ENCODE results near the gene ACSS1.

The ACSS1 gene

DNA sequence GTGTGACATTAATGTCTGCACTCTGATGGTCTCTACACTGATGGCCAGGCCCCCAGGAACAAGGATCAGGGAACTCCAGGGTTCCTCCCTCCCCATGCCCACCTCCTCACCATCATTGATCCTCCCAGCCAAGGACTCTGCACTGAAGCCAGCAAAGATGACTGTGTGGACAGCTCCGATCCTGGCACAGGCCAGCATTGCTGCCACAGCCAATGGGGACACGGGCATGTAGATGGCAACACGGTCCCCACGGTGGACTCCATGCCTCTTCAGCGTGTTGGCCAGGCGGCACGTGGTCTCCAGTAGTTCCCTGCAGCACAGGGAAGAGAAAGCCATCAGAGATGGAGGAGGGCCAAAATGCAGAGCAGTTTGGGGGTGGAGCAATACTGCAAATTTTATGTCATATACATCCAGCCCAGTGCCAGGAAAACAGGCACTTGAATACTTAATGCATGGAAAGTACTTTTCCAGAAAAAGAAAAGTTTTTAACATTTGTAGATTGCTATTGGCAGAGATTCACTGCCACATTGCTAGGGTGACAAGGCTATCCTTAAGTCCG is 27.2 kb downstream of the ACSS1 start:
- DNase-seq, result no peak

DNA sequence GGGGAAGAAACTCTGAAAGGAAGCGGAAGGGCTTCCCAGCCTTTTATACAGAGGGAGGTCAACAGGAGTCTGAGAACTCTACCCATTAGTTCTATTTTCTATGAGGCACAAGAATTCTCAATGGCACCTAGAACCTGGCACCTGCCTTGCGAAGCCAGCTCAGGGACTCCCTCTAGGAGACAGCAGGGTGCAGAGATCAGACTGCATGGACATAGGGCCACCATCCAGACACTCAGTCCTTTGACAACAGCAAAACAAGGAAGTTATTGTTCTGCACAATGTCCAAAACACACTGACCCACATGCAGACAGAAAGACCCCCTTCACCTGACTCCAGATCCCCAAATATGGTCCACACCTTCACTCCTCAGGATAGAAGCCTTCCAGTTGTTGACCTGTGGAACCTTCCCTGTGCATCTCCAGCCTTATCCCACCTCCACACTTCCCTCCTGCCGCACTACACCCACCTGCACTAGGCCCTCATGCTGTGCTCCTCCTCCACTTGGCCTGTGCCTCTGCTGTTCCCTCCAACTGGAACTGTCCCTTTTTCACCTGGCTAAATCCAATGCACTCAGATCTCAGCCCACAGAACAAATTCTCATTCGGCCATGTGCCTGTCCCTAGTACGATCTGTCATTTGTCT is 27.8 kb downstream of the ACSS1 start:
- no peak for DNase-seq

DNA sequence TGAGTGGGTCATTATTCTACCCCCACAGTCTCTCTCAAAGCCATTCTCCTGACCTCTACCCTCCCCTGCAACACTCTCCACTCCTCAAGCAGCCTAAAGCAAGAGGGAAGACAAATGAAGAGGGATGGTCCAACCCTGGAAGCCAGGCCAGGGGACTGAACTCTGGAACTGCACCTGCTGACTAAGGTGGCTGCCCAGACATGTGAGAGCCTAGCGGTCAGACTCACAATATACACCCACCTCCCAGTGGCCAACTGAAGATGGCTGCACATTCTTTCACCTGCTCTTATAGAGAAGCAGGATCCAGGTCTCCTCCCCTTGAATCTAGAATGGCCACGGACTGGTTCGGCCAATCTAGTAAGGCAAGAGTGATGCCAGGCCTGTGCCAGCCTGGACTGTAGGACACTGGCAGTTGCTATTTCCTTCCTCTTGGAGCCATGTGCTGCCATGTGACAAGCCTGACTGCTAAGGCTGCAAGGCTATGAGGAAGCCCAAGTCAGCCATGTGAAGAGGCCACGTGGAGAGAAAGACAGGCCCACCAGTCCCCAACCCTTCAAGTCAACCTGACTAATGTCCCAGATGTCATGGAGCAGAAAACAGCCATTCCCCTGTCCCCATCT is 31.8 kb downstream of the ACSS1 start:
- DNase-seq, result no peak

DNA sequence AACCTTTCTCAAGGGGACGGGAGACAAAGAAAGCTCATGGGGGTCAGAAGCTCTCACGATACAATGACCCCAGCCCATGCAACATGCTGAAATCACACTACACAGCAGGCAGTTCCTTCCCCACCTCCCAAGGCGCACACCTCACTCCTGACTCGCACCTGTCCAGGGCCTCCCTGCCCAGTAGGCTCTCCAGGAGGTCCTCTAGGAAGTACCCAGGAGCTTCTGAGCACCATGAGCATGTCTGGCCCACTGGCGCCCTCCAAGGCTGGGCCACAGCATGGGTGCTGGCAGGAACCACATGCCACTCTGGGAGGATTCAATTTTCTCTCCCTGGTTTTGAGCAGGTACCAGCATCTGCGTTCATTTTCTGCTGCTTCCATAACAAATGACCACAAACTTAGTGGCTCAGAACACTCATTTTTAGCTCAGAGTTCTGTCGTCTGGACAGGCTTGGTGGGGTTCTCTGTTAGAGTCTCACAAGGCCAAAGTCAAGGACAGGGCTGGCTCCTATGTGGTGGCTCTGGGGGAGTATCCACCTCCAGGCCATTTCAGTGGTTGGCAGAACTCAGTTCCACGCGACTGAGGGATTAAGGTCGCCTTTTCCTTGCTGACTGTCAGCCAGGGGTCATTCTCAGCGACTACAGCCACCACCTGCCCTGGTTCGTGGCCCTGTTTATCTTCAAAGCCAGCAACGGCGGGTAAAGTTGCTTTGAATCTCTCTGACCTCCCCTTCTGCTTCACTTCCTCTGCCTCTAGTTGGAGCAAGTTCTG is 32.7 kb downstream of the ACSS1 start:
- DNase-seq, result no peak

DNA sequence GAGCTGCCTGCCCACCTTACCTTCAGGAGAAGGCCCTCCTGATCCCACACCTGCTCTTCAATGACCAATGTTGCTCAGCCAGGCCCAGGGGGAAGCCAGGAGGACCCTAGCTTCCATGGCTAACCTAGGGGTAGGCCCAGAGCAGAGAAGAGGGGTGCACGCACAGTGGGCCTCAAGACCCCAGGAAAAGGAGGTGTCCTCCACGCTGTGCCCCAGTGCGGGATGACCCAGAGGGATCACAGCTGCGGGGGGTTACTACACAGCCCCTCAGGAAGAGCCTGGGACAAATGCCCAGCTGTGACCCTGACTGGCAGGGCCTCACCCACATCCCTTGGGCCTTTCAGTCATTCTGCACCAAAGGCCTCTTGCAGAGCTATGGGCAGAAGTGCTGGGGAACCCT is 33.8 kb downstream of the ACSS1 start:
- no peak for DNase-seq

DNA sequence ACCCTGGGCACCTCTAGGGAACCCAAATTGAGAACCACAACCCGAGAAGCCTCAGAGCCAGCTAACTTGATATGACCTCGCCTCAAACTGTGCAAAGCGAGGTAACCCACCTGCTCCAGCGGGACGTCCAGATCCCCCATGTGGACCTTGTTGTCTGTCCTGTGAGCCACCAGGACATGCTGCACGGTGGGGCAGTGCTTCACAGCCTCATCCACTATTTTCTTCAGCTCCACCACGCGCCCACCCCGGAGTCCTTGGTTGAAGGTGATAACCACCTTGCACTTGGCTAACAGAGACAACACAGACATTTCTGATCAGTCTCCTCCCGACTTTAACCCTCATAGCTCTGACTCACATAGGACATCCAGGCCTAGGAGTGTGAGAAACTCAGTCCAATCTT is 34.6 kb downstream of the ACSS1 start:
- no peak for DNase-seq

DNA sequence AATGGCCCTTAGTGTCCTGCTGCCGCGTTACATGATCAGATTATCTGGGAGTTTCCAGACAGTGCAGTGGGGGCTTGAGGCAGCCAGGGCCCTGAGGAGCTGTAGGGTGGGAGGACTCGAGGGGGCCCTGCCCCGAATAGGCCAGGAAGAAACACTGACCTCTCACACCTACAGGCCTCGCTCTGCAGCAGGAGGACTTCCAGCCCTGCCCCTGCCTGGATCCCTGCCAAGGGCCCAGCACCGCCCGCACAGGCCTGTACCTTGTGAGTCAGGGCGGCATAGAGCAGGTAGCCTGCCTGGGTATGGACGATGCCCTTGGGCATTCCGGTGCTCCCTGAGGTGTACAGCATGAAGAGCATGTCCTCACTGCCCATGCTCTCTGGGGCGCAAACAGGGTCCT is 35.3 kb downstream of the ACSS1 start:
- DNase-seq, result peak; percentile 5

DNA sequence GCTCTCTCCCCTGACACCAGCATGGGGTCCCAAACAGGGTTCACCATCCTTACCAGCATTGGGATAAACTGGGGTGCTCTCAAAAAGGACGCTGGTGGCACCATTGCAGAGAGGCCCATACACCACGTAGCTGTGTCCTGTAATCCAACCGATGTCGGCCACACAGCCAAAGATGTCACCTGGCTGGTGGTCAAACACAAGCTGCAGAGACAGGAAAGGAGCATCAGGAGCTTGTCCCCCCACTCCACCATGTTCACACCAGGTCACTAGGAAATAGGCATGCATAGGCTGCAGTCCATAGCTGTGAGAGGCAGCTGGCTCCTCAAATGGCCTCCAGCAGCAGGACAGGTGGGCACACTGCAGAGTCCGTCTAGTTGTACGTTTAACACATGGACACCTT is 36.6 kb downstream of the ACSS1 start:
- no peak for DNase-seq

DNA sequence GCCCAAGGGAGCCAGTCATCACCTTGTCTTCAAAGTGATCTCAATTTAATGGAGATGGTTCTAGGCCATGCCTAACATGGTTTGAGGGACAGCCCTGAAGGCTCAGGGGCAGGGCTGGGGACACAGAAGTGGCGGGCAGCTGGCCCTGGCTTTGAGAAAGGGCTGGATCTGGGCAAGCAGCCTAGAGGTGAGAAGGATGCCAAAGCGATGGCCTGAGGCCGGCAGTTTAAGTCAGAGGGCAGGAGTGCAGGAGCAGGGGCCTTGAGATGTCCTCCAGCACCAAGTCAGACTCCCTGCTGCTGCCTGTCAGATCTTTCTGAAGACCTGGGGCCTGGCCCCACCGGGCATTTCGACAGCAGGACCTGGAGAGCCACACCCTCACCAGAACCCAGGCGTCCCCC is 37.0 kb downstream of the ACSS1 start:
- no peak for DNase-seq

DNA sequence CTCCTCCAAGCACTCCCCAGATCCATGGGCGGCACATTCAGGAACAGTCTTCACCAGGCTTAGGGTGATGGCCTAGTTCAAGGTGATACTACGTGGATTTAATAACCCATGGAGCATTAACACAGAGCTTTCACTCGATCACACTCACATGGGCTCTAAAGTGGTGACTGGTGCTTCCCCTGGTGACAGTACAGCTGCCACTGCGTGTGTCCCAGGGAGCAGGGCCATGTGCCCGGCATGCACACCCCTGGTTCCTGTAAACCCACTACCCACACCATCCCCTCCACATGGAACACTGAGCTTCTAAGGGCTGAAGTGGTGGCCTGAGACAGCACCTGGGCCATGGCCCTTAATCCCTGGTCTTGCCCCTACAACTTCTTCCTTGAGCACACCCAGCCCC is 37.6 kb downstream of the ACSS1 start:
- no peak for DNase-seq

DNA sequence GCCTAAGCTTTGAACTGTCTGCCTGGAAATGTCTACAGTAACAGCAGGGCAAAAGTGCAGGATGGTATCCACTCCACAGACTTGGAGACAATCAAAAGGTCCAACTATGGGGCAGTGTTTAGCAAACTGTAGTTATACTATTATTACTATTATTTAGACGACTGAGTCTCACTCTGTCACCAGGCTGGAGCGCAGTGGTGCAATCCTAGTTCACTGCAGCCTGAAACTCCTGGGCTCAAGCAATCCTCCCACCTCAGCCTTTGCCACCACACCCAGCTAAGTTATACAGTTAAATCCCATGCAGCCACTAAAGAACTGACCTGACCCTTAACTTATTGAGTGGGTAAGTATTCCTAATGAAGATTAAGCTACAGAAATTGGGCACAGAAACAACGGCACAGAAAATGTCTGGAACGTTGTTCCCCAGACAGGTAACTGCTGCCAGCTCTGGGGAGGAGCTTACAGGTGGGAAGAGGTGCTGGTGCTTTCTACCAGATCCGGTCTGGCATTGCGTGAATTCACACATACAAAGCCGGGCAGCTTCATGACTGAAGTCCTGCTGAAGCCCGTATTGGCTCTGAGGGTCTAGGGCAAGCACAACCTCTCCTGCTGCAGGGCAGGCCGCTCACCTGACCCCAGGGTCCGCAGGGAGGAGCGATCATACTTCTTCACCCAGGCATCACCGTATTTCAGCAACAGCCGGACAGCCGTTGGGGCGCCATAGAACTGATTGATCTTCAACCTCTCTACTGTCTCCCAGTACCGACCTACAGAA is 38.4 kb downstream of the ACSS1 start:
- DNase-seq, result no peak

DNA sequence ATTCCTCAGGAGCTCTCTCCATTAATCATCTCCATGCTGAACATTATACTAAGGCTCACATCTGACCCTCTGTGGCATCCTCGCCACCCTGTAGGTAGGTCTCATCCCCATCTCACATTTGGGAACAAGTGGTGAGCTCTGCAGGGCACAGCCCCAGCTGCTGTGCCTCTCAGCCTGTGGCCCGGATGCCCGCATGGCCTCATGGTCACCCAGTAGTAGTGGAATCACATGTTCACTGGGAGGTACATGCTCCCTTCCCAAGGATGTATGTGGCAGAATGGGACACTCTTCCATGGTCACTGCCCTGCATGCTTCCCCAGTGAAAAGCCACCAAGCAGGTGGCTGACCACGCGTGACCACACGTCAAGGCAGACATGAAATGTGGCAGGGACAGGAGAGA is 39.1 kb downstream of the ACSS1 start:
- DNase-seq, result no peak

DNA sequence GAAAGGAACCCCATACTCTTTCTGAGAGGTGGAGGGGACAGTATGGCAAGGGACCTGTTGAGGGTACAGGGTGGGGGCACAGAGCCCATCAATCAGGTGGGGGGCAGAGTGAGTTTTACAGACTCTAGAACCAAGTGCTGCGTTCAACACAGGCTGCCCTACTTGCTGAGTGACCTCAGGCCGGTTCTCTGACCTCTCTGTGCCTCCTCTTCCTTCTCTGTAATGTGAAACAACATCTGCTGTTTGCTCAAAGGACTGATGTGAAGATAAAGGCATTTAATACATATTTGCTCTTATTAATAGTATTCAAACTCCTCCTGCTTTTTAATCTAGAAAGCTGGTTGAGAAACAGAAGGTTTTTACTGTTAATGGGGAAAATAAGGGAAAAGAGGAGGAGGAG is 39.5 kb downstream of the ACSS1 start:
- no peak for DNase-seq

DNA sequence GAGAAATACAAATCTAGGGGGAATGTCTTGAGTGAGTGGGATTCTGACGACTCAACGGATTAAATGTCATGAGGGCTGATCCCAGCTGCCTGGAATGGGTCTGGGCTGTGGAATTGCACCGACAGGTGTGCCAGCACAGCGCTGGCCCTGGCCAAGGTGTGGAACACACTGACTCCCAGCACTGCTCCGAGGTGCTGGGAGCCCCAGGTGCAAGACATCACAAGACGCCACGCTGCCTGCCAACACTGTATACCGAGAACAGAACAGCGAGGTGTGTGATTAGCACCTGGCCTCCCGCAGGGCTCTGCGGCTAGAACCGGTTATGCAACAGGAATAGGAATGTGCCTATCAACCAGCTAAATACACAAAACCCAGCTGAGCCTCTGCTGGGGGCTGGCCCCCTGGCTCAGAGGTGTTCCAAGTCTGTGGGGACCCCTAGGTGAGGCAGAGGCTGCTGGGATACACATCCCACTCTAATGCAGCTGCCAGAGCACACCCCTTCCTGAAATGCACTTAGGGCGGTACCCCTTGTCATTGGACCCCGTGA is 40.6 kb downstream of the ACSS1 start:
- DNase-seq, result peak; percentile 82

DNA sequence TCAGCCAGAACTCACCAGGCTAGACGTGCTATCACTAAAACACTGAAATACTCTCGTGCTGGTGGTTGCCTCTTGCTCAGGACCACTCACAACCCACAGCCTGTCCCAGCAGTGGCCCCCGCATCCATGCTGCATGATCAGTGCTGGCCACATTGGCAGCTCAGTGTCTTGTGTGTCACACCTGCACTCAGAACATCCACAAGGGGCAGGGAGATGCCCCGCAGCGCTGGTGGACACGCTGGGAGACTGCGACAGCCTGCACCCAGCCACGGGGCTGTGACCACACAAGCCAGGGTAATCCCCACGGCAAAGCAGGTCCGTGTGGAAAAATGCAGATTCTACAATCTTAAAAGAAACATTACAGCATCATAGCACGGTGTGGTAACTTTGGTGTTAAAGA is 41.5 kb downstream of the ACSS1 start:
- no peak for DNase-seq

DNA sequence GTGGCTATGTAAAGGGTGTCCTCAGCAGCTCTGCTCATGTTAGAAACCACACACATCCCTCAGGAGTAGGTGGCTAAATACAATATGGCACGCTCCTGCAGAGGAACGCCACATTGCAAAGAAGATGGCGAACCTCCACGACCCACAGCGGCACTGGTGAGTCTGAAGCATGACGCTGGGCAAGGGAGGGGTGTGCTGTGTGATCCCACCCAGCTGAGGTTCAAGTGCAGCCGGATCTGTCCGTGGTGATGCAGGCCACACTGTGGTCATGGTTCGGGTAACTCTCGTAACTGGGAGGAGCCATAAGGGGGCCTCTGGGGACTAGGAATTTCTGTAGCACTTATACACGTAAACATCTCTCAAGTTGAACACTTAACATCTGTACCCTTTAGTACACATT is 42.0 kb downstream of the ACSS1 start:
- DNase-seq, result no peak

DNA sequence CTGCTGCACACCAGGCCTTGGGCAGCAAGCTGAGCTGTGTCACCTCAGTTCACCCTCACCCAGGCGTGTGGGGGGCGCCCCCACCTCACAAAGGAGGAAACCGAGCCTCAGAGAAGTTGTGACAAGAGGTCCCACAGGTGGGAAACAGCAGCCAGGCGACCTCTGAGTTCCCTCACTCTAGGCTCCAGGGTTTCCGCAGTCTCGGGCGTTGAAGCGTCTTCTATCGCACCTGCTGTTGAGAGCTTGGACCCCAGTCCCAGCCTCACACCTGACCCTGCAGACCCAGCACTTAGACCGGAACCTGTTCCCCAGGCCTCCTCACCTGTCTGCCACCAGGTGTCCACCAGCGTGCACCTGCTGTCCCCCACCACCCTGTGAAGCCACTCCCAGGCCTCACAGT is 43.1 kb downstream of the ACSS1 start:
- no peak for DNase-seq

DNA sequence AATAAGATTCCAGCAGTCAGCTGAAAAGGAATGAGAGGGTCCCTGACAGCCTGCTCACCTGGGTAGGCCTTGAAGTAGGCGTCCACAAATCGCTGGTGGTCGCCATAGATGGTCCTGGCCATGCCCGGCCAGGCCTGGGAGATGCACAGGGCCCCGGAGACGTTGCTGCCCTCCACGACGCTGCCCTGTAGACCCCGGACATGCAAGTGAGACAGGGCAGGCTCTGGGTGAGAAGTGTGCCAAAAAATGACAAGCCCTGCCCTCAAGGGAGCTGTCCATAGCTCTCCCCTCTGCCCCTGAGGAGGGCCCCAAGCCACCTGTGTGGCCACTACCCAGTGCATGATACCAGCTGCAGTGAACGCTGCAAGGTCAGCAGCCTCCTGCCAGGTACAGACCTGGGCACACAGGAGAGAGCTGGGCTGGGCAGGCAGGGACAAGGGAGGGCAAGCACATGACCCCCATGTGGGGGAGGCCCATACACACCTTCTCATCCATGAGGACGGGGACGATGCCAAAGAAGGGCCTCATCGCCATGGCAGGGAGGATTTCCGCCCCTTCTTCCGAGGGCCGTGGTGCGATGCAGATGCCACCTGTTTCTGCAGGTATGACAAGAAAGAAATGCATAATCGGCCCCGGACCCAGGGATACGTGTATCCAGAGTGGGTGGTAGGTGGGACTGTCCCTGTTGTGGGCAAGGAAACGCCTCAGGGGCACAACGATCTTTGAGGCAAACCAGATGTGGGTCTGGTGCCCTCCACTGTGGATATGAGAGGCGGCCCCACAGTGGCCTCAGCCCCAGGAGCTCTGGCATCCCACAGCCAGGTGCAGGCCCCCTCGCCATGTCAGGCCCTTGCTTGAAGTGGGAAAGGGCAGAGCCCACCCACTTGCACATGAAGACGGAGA is 44.2 kb downstream of the ACSS1 start:
- no peak for DNase-seq

DNA sequence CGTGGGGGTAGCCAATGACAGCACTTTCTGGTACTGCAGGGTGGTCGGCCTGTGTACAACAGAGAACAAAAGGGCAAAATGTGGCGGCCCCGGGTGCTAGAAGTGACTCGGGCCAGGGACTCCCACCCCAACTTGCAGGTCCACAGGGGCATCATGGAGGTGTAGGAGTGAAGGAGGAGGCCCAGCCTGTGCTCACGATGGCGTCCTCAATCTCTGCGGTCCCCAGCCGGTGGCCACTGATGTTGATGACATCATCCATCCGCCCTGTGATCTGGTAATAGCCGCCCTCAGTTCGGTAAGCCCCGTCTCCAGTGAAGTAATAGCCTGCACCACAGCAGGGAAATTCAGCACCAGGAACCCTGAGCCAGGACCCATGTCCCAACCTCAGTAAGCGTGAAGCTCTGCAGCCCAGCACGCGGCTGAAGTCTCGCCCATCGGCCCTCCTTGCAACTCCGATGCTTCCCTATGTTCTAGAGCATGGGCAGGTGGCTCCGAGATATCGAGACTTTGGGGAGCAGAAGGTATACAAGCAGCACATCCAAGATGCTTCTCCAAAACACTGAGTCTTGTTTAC is 45.2 kb downstream of the ACSS1 start:
- DNase-seq, result no peak

DNA sequence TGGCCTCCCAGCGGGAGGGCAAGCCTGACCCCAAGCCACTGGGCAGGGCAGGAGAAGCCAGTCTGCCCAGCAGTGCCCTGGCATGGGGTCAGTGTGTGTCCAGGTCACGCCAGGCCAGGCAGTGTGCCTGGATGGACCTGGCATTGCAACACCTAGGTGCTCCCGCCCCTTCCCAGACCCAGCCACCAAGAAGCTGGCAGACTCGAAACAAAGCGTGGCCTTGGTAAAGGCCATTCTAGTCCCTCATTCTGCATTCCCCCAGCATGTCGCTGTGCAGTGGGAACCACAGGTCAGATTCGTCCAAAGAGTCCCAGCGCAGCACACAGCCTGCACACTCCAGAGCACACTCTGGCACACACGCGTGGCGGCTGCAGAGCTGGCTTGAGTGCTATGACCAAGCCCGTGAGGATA is 46.1 kb downstream of the ACSS1 start:
- no peak for DNase-seq

DNA sequence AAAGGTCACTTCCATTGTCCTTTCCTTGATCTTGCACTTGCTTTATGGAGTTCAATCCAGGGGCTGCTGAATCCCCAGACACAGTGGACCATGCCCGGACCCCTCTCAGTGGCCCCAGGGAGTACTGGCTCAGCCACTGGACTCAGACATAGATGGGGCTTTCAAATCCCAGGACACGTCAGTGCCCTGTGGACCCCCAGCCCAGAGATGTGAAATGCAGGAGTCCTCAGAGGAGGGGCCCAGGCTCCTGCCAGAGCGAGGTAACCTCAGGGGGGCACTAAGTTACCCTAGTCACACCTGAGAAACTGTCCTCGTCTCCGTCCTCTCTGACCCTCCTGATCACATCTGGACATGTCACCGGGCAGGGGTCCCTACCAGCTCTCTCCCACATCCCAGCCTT is 46.7 kb downstream of the ACSS1 start:
- no peak for DNase-seq

All from DMS79 treated with DMSO at 0.1 percent for 48 hours (cell line).